Stimulated activated CD4-positive, alpha-beta T cell treated with anti-CD3 and anti-CD28 coated beads, Interleukin-4, amount 100 ng/mL, for 4 hours (primary cell): ENCODE data around the gene GMIP.
"Not testable (repeated sequence)": the region's sequence is repeated elsewhere in the genome, so short reads cannot be mapped to it uniquely, and the experiment has no call there.

Experiments used
- DNase-seq, 2 experiments: peaks; one replicate each; pipeline ENCODE4 v3.0.0-alpha.2; 2020

Gene GMIP, protein sequence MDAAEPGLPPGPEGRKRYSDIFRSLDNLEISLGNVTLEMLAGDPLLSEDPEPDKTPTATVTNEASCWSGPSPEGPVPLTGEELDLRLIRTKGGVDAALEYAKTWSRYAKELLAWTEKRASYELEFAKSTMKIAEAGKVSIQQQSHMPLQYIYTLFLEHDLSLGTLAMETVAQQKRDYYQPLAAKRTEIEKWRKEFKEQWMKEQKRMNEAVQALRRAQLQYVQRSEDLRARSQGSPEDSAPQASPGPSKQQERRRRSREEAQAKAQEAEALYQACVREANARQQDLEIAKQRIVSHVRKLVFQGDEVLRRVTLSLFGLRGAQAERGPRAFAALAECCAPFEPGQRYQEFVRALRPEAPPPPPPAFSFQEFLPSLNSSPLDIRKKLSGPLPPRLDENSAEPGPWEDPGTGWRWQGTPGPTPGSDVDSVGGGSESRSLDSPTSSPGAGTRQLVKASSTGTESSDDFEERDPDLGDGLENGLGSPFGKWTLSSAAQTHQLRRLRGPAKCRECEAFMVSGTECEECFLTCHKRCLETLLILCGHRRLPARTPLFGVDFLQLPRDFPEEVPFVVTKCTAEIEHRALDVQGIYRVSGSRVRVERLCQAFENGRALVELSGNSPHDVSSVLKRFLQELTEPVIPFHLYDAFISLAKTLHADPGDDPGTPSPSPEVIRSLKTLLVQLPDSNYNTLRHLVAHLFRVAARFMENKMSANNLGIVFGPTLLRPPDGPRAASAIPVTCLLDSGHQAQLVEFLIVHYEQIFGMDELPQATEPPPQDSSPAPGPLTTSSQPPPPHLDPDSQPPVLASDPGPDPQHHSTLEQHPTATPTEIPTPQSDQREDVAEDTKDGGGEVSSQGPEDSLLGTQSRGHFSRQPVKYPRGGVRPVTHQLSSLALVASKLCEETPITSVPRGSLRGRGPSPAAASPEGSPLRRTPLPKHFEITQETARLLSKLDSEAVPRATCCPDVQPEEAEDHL

DNA sequence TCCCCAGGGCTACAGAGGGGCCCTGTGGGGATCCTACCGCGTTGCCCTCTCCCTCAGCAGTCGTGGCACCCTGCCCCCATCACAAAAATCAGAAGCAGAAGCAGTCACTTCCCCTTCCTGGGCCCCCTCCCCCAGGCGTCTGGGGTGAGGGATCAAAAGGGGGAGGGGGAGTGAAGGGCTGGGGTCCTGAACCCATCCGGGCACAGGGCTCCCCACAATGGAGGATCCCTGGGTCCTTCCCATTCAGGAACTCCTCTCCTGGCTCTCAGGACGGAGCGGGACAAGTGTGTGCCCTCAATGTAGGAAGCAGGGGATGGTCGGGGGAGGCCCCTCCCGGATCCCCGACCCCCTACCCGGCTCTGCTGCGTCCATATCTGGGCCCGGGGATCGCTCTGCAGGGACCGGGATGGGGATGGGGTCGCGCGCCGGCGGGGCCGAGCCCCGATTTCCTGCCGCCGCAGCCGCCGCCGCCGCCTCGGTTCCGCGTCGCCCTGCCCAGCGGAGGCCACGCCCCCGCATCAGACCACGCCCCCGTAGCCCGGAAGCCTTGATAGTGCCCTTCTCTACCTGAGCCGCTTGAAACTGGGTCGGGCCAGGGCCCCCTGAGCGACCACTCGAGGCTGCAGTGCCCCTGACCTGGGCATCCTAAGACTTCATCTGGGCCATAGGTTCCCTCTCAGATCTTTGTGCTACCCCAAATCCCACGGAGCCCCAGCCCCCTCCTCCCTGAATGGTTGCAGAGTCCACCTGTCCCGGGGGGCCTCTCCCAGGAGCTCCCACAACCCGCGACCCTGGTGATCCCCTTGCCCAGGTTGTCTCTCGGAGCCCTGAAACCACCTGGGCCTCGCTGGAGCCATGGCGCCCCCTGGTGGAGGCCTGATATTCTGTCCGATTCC lies at the start of gene GMIP:
GMIP (minus strand) TSS at position 500 of the 896 bp plus-strand sequence; CDS start at position 372, 128 bp downstream.
- DNase-seq: peak; percentile 79 to 86

DNA sequence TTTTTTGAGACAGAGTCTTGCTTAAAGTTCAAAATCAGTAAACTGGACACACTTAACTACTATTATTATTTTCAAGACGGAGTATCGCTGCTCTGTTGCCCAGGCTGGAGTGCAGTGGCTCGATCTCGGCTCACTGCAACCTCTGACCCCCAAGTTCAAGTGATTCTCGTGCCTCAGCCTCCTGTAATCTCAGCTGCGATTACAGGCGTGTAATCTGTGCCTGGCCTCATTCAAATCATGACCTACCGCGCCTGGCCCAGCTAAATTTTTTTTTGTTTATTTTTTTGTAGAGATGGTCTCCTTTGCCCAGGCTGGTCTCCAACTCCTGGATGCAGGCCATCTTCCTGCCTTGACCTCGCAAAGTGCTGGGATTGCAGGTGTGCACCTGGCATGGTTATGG lies 48.2 kb upstream of the GMIP start:
- DNase-seq: no peak

DNA sequence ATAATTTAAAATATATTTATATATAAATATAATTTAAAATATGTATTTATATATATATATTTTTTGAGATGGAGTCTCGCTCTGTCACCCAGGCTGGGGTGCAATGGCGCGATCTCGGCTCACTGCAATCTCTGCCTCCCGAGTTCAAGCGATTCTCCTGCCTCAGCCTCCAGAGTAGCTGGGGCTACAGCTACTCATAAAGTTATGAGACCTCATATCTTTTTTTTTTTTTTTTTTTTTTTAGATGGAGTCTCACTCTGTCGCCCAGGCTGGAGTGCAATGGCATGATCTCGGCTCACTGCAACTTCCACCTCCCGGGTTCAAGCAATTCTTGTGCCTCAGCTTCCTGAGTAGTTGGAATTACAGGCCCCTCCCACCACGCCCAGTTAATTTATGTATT lies 45.6 kb upstream of the GMIP start:
- DNase-seq: not testable (repeated sequence)

DNA sequence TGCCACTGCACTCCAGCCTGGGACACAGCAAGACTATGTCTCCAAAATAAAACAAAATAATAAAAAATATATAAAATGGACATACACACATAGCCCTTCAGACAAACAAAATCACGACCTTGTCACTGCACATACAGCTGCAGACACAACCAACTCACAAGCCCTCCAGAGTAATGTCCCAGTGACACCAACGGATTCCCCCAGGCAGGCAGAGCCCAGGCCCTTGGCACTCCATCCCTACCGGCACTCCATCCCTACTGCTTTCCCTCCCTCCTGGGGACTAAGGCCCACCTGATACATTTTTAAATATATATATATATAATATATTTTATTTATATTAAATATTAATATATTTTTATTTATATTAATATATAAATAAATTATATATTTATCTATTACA lies 43.6 kb upstream of the GMIP start:
- DNase-seq: no peak

DNA sequence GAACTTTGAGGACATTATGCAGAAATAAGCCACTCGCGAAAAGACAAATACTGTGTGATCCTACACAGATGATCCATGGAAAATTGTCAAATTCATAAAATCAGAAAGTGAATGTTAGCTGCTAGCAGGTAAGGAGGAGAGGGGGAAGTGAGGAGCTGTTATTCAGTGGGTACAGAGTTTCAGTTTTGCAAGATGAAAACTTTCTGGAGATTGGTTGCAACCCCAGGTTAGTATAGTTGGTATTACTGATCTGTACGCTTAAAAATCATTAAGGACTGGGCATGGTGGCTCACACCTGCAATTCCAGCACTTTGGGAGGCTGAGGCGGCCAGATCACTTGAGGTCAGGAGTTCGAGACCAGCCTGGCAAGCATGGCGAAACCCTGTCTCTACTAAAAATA lies 43.1 kb upstream of the GMIP start:
- DNase-seq: no peak

DNA sequence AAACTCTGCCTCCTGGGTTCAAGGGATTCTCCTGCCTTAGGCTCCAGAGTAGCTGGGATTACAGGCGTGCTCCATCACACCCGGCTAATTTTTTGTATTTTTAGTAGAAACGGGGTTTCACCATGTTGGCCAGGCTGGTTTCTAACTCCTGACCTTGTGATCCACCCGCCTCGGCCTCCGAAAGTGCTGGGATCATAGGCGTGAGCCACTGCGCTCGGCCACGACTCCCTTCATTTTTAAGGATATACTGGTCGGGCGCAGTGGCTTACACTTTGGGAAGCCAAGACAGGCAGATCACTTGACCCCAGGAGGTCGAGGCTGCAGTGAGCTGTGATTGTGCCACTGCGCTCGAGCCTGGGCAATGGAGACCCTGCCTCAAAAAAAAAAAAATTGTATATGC lies 42.7 kb upstream of the GMIP start:
- DNase-seq: not testable (repeated sequence)

DNA sequence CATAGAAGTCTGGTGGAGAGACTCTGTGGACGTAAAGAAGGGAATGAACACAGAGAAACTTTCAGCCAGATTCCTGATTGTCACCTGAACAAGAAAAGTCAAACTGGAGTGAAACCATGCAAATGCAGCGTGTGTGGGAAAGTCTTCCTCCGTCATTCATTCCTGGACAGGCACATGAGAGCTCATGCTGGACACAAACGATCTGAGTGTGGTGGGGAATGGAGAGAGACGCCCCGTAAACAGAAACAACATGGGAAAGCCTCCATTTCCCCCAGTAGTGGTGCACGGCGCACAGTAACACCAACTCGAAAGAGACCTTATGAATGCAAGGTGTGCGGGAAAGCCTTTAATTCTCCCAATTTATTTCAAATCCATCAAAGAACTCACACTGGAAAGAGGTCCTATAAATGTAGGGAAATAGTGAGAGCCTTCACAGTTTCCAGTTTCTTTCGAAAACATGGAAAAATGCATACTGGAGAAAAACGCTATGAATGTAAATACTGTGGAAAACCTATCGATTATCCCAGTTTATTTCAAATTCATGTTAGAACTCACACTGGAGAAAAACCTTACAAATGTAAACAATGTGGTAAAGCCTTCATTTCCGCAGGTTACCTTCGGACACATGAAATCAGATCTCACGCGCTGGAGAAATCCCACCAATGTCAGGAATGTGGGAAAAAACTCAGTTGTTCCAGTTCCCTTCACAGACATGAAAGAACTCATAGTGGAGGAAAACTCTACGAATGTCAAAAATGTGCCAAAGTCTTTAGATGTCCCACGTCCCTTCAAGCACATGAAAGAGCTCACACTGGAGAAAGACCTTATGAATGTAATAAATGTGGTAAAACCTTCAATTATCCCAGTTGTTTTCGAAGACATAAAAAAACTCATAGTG lies 36.0 kb upstream of the GMIP start:
- no peak for DNase-seq

DNA sequence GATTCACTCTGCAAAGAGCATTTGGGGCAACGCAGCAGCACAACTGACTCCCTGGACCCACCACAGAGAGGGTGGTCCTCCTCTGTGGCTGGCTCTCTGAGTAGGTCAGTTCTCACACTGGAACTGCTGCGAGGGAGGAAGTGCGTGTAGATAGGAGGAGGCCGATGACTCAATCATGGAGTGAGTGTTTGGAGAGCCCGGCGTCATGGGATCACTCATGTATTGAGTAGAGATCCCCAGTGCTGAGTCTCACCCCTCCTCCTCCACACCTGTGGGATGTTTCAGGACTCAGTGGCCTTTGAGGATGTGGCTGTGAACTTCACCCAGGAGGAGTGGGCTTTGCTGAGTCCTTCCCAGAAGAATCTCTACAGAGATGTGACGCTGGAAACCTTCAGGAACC lies 34.1 kb upstream of the GMIP start:
- DNase-seq: no peak

DNA sequence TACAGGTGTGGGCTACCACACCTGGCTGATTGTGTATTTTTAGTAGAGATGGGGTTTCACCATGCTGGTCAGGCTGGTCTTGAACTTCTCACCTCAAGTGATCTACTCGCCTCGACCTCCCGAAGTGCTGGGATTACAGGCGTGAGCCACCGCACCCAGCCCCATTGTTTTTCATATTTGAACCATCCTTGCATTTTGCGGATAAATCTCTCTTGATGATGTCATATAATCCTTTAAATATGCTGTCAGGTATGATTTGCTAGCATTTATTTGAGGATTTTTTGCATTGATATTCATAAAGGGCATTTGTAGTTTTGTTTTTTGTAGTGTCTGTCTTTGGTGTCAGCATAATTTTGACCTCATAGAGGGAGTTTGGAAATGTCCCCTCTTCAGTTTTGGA lies 30.9 kb upstream of the GMIP start:
- no peak for DNase-seq

DNA sequence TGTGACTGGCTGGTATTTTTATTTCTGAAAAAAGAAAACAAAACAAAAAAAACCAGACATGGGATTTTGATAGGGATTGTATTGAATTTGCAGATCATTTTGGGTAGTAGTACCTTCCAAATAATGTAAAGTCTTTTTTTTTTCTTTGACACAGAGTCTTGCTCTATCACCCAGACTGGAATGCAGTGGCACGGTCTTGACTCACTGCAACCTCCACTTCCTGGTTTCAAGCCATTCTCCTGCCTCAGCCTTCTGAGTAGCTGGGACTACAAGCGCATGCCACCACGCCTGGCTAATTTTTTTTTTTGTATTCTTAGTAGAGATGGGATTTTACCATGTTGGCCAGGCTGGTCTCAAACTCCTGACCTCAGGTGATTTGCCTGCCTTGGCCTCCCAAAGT lies 29.4 kb upstream of the GMIP start:
- DNase-seq: no peak

DNA sequence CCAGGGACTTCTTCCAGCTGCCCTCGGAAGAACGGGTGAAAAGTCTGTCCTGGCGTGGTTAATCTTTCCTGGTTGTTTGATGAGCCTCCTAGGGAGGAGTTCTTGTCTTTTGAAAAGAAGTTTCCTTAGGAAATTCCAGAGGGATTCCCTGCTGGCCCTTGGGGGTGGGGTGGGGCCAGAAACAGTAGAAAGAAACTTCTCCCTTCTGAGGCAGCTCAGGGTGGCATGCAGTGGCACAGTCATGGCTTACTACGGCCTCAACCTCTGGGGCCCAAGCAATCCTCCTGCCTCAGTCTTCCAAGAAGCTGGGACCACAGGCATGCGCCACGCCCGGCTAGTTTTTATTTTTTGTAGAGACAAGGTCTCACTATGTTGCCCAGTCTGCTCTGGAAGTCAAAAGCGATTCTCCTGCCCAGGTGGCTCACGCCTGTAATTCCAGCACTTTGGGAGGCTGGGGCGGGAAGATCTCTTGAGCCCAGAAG lies 26.7 kb upstream of the GMIP start:
- no peak for DNase-seq

DNA sequence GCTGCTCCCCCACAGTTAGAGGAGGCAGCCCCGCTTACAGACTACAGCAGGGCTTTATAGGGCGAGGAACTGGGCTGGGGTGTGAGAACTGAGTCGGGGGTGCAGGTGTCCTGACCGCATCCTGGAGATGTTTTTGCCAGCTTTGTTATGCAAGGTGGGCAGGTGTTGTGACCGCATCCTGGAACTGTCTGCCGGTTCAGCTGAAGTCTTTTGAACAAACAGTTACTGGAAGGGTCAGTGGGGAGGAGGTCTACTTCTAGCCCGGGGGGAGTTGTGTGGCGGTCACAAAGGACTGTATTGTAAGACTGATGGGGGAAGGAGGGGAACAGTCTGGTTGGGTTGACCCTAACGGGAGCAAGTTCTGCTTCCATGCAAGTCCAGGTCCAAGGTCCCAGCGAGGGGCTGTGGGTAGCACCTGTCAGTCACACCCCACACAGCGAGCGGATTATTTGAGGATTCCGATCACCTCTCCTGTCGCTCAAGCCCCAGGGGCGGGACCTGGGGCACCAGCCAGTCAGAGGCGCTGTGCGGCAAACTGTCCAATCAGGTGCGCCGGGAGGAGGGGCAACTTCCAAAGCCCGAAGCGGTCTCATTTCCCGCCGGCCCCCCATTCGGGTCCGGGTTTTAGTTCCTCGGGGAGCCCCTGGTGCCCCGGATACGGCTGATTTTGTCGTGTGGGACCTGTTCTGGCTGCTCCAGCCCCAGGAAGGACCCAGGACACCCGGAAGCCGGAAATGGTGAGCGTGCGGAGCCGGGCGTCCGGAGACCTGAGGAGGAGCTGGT lies 25.0 kb upstream of the GMIP start, which contains the start of gene ZNF101:
ZNF101 (plus strand) TSS at position 610 of the 783 bp plus-strand sequence; CDS start at position 735, 125 bp downstream.
- peak; percentile 91 for DNase-seq

DNA sequence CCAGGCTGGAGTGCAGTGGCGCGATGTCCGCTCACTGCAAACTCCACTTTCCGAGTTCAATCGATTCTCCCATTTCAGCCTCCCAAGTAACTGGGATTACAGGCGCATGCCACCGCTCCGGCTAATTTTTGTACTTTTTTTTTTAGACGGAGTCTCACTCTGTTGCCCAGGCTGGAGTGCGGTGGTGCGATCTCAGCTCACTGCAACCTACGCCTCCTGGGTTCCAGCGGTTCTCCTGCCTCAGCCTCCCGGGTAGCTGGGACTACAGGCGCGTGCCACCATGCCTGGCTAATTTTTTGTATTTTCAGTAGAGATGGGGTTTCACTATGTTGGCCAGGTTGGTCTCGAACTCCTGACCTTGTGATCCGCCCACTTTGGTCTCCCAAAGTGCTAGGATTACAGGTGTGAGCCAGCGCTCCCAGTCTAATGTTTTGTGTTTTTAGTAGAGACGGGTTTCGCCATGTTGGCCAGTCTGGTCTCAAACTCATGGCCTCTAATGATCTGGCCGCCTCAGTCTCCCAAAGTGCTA lies 22.0 kb upstream of the GMIP start:
- not testable (repeated sequence) for DNase-seq

DNA sequence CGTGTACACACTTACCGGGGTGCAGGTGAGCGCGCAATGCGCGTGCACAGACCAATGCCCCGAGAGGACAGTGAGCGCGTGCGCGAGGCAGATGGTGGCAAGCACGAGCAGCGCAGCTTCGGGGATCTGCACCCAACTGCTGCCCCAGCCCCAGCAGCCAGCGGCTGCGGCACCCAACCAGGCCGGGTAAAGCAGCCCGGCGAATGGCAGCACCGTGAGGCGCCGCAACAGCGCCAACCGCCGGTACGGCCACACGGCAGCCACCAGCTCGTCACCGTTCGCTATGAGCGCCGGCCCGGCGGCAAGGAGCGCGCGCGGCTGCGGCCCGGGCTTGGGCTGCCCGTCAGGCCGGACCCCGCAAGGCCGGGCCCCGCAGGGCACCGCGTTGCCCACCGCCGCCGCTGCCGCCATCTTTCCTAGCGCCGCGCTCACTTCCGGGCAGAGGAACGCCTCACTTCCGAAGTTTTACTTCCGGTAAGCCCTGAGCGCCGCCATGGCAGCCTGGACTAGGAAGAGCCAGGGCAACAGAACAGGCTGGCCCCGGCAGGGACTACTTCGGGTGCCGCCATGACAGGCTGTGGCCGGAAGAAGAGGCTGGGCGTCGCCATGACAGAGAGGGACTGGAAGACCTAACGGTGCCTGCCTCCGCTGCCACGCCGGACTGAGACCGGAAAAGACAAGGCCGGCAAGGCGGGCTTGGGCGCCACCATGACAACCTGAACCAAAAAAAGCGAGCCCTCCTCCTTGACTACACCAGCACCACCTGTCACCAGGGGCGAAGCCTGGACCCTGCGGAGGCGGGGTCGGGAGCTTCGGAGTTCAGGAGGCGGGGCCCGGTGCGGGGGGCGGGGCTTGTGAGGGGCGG lies 20.0 kb upstream of the GMIP start, which contains the start of gene ATP13A1:
ATP13A1 (minus strand) TSS at position 421 of the 865 bp plus-strand sequence; CDS start at position 411, 10 bp downstream.
- peak; percentile 89 to 96 for DNase-seq

DNA sequence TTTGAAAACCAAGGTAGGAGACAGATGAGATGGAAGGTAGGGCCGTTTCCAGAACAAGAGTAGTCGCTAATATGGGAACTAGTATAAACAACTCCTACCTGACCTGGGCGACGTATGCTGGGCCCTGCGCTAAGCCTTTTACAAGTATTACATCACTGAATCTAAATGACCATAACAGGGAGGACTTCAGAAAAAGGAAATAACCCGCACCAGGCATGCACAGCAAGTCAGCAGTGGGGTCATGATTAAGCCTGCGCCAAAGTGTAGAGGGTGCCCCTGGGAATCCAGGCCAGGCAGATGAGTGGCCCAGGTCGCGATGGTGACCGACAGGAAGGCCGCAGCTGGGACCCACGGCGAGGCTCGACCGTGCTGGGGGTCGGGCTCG lies 19.4 kb upstream of the GMIP start:
- no peak for DNase-seq

DNA sequence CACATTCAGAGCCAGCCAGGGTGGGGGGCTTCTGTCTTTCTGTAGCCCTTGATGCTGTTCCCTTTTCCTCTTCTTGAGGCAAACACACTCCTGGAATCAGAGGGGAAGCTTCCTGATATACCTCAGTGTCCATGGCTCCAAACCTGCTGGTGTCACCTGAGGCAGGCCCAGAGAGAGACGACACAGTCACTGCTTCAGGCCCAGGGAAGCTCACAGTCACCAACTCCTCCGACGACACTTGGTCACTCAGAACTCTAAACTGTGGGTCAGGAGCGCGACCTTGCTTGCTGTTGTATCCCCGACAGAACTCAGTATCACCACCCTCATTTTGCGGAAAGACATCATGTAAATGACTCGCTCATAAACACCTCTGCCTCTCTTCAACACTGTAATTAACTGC lies 18.9 kb upstream of the GMIP start:
- DNase-seq: no peak

DNA sequence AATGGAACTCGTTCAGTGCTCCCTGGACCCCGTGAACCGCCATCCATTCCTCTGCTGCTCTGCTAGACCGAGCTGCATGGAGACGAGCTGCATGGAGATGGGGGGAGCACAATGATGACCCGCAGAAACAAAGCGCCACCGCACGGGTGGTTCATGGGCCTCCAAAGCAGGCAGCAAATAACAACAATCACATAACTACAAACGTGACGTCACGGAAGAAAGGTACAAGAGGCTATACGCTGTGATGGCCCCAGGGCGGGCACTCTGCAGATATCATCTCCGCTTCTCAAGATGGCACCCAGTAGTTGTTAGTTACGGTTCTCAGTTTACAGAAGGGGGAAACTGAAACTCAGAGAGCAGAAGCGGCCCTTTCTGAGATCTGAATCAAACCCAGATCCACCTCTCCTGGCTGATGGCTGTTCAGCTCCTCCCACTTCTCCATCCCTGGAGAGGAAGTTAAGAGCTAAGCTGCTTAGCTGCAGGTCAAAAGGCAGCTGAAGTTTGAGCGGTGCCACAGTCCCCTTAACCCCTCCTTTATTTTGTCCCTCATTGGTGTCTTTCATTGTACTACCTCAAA lies 18.3 kb upstream of the GMIP start:
- DNase-seq: no peak

DNA sequence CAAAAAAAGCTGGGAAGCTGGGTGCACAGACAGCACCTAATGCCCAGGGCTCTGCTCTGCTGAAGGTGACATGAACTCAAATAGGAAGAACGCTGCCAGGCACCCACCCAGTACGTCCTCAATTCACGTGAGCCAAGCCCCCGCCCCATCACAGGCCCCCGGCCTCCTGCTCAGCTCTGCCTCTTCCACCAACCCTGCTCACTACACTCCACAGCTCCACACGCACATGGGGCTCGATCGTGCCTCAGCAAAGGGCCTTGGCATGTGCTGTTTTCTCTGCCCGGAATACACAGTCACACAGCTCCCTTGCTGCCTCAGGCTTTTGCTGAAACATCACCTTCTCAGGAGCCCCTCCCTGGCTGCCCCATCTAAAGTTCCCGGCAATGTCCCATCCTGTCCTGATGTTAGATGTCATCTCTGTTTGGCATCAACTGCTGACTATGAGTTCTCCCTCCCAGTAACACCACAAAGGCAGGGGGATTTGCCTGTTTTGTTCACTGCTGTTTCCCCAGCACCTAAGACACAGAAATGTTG lies 17.8 kb upstream of the GMIP start:
- DNase-seq: no peak
